ENCODE measurements around the gene TRIM22.

- TF ChIP-seq CTCF (conservative IDR thresholded peaks at IDR 0.05) = no peak
- TF ChIP-seq ZFX (IDR thresholded peaks at IDR 0.05) = no peak
These were observed 49.6 kb upstream of the TRIM22 start for GRCh38 chr11:5639953-5640352.

All from C4-2B (cell line).